ENCODE results near the gene MCRIP1. TPM values are rescaled to one million over a fixed set of nuclear protein-coding genes. Genes with fewer than 3 reads are reported as not detected.

Gene MCRIP1
- total and polyA plus RNA-seq, 2 of the 13 experiments (the other 11 are each of a cell fraction or from before 2014, with no cell fraction given) = 79.7 to 84.9 TPM

DNA sequence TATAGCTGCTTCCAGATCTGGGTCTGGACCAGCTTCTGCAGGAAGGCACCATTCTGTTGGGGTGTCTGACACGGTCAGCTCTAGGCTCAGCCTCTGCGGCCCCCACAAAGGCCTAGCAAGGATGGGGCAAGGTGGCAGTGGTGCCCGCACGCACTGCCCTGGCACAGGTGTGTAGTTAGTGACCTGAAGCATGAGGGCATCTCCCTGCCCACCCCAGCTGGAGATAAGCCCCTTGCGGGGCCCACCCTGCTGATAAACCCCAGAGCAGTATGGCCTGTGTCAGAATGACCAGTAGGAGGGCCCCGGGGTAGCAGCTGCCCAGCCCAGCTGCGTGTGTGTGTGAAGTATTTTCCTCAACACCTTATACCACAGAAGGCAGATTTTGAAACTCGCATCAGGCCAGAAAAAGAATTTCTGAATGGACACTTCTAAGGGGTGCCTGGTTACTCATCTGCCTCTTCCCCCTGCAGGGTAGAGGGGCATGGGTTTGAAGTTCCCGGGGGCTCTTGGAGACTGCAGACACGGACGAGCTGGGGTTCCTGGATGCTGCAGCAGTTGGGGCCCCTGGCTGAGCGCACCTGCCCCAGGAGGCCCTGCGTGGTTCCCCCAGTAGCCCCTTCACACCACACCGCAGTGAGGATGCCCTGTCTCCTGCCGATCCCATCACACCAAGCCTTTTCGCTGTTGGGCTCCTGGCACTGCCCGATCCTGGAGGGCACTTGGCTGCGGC lies 33.5 kb upstream of the MCRIP1 start:
- Histone ChIP-seq H3K79me2 (ENCODE audit: insufficient read depth, low read length) (peaks cover 45% of the 10 kb centered on the region), H3K4me2 (ENCODE audit: low read depth, low read length) (no peak overlapping the region; the same call in 1 of the 2 replicates), H3K9ac (ENCODE audit: insufficient read depth, low read depth, low read length) (no peak overlapping the region; the same call in 1 of the 2 replicates), H3K36me3 (replicated peaks in 1 of 2; ENCODE audit: control insufficient read depth in 1 of 2, insufficient read depth in 2 of 2, low read length in 2 of 2) (peaks cover 18 to 39% of the 10 kb centered on the region in 2 experiments), H2AFZ (ENCODE audit: low read length) (no peak overlapping the region), H3K27ac (ENCODE audit: extremely low read length, insufficient read depth, low read length) (peak overlapping the region; percentile 61), H3K9me3 (ENCODE audit: low read length) (no peaks in the 10 kb centered on the region), H4K20me1 (ENCODE audit: insufficient read depth, low read length) (peaks cover 53% of the 10 kb centered on the region; the same call in 1 of the 2 replicates), H3K27me3 (ENCODE audit: control insufficient read depth in 1 of 2, insufficient read depth in 2 of 2, low read length in 2 of 2) (no peaks in the 10 kb centered on the region), H3K4me1 (ENCODE audit: insufficient read depth, low read length) (peaks cover 88% of the 10 kb centered on the region), H3K4me3 (replicated peaks in 1 of 3; ENCODE audit: insufficient read depth in 1 of 3, low read depth in 2 of 3, low read length in 3 of 3) (no peak overlapping the region)
- ChIA-PET CTCF (ENCODE audit: low intra/inter-chr PET ratio, low total read pairs) (no interaction called here), POLR2A (interaction anchor here (0.5 to 3.8 kb wide), 20 partner anchors 8 to 240 kb away, joined by 3 to 15 read pairs (median 4); partner anchors contain the start of genes ALYREF, ANAPC11, CENPX and LRRC45)
- no TSS peak for BruUV-seq (replicated peaks)
- in situ Hi-C loops (cut with HindIII; ENCODE audit: extremely low pct_ligation_motif_present, low pct_unique_long_range_greater_than_20kb) = no loop called here
- no peak for FAIRE-seq
- no peak for DNase-seq (ENCODE audit: low spot score)
- intact Hi-C loops (cut with micrococcal nuclease; ENCODE audit: unreplicated experiment) = loop anchor here (5.0 kb wide), 1 partner anchor 156 kb away; the partner anchor contains the start of genes CENPX and LRRC45
- peak; percentile 0; the same call in 1 of the 3 replicates for ATAC-seq
- WGBS (ENCODE audit: low lambda C conversion rate) = 90% methylated on average over 10 of the region's 18 CpGs
- TF ChIP-seq RFX5 (IDR thresholded peaks at IDR 0.05; ENCODE audit: low read depth, low read length) = no peak
- peak; percentile 49 for TF ChIP-seq HNRNPLL (IDR thresholded peaks at IDR 0.05; ENCODE audit: low read depth, low read length, poor library complexity, severe bottlenecking)
- TF ChIP-seq ARNT2 (CRISPR knock-in tag; IDR thresholded peaks at IDR 0.05; ENCODE audit: low read depth) = 0 out of 2 replicates have a peak, but pooled peaks have one; percentile 56
- peak; percentile 62 for TF ChIP-seq RBM39 (IDR thresholded peaks at IDR 0.05; ENCODE audit: low read depth, low read length, poor library complexity, severe bottlenecking)
- TF ChIP-seq ETS1 (CRISPR knock-in tag; IDR thresholded peaks at IDR 0.05) = 0 out of 2 replicates have a peak, but pooled peaks have one; percentile 11
- TF ChIP-seq, protein P1, sequence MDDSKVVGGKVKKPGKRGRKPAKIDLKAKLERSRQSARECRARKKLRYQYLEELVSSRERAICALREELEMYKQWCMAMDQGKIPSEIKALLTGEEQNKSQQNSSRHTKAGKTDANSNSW (CRISPR knock-in tag; IDR thresholded peaks at IDR 0.05; ENCODE audit: borderline replicate concordance) = no peak
- TF ChIP-seq NFIC (IDR thresholded peaks at IDR 0.05; ENCODE audit: low read length) = 0 out of 2 replicates have a peak, but pooled peaks have one; percentile 29
- 0 out of 2 replicates have a peak, but pooled peaks have one; percentile 3 for TF ChIP-seq ZNF614 (CRISPR knock-in tag; IDR thresholded peaks at IDR 0.05; ENCODE audit: borderline replicate concordance)
- TF ChIP-seq SAFB2 (CRISPR knock-in tag; IDR thresholded peaks at IDR 0.05; ENCODE audit: borderline replicate concordance, low read depth) = peak; percentile 48; the same call in 1 of the 2 replicates
- TF ChIP-seq, protein P2, sequence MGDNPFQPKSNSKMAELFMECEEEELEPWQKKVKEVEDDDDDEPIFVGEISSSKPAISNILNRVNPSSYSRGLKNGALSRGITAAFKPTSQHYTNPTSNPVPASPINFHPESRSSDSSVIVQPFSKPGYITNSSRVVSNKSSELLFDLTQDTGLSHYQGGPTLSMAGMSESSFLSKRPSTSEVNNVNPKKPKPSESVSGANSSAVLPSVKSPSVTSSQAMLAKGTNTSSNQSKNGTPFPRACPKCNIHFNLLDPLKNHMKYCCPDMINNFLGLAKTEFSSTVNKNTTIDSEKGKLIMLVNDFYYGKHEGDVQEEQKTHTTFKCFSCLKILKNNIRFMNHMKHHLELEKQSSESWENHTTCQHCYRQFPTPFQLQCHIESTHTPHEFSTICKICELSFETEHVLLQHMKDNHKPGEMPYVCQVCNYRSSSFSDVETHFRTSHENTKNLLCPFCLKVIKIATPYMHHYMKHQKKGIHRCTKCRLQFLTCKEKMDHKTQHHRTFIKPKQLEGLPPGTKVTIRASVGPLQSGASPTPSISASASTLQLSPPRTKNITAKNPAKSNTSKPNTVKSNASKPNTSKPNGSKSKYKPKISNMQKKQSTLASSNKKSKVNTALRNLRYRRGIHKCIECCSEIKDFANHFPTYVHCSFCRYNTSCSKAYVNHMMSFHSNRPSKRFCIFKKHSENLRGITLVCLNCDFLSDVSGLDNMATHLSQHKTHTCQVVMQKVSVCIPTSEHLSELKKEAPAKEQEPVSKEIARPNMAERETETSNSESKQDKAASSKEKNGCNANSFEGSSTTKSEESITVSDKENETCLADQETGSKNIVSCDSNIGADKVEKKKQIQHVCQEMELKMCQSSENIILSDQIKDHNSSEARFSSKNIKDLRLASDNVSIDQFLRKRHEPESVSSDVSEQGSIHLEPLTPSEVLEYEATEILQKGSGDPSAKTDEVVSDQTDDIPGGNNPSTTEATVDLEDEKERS (CRISPR knock-in tag; IDR thresholded peaks at IDR 0.05) = no peak
- TF ChIP-seq KDM2A (CRISPR knock-in tag; IDR thresholded peaks at IDR 0.05; ENCODE audit: borderline replicate concordance, low read depth) = peak; percentile 9; the same call in 1 of the 2 replicates
- TF ChIP-seq ZEB1 (IDR thresholded peaks at IDR 0.05; ENCODE audit: insufficient replicate concordance, low read depth) = peak; percentile 12
- peak in 1 of 2 experiments; percentile 41; a peak in 2 of 4 replicates for TF ChIP-seq POLR2A (IDR thresholded peaks at IDR 0.05; ENCODE audit: insufficient read depth in 1 of 2, low read depth in 2 of 2, low read length in 2 of 2)
- peak; percentile 30; the same call in 1 of the 2 replicates for TF ChIP-seq BRCA1 (CRISPR knock-in tag; IDR thresholded peaks at IDR 0.05)
- peak; percentile 99 for TF ChIP-seq AGO2 (optimal IDR thresholded peaks at IDR 0.05; ENCODE audit: low read depth, low read length)
- peak; percentile 39; the same call in 1 of the 2 replicates for TF ChIP-seq MXD3 (CRISPR knock-in tag; IDR thresholded peaks at IDR 0.05)
- no peak for TF ChIP-seq JUN (CRISPR knock-in tag; IDR thresholded peaks at IDR 0.05)
- TF ChIP-seq HNRNPL (IDR thresholded peaks at IDR 0.05; ENCODE audit: low read depth, low read length) = peak; percentile 66; the same call in 1 of the 2 replicates
